ENCODE measurements around the gene C18orf54. TPM values are rescaled to one million over a fixed set of nuclear protein-coding genes. Genes with fewer than 3 reads are reported as not detected.

Gene C18orf54
- total RNA-seq, 4 donors from 2014 or later: 0.74 to 4.6 (median 0.95) TPM

DNA sequence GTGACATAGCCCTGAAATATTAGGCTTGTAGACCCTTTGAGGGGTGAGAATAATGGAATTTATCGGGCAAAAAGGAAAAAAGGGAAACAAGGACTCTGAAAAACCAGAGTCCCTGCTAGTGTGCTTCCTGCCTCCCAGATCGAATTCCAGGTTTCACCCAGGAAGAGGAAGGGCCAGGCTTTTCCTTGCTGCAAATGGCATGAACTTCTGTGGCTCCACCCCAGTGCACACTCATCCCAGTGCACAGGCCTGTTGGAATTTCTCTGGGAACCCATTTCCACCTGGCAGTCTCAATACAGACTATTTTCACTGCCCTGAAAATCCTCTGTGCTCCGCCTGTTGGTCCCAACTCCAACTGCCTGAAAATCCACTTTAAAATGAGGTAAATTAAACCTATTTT, 29.9 kb downstream of the C18orf54 start:
- ATAC-seq (ENCODE audit: low FRiP score): no peak
- TF ChIP-seq, protein P1, sequence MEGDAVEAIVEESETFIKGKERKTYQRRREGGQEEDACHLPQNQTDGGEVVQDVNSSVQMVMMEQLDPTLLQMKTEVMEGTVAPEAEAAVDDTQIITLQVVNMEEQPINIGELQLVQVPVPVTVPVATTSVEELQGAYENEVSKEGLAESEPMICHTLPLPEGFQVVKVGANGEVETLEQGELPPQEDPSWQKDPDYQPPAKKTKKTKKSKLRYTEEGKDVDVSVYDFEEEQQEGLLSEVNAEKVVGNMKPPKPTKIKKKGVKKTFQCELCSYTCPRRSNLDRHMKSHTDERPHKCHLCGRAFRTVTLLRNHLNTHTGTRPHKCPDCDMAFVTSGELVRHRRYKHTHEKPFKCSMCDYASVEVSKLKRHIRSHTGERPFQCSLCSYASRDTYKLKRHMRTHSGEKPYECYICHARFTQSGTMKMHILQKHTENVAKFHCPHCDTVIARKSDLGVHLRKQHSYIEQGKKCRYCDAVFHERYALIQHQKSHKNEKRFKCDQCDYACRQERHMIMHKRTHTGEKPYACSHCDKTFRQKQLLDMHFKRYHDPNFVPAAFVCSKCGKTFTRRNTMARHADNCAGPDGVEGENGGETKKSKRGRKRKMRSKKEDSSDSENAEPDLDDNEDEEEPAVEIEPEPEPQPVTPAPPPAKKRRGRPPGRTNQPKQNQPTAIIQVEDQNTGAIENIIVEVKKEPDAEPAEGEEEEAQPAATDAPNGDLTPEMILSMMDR (IDR thresholded peaks at IDR 0.05): no peak

DNA sequence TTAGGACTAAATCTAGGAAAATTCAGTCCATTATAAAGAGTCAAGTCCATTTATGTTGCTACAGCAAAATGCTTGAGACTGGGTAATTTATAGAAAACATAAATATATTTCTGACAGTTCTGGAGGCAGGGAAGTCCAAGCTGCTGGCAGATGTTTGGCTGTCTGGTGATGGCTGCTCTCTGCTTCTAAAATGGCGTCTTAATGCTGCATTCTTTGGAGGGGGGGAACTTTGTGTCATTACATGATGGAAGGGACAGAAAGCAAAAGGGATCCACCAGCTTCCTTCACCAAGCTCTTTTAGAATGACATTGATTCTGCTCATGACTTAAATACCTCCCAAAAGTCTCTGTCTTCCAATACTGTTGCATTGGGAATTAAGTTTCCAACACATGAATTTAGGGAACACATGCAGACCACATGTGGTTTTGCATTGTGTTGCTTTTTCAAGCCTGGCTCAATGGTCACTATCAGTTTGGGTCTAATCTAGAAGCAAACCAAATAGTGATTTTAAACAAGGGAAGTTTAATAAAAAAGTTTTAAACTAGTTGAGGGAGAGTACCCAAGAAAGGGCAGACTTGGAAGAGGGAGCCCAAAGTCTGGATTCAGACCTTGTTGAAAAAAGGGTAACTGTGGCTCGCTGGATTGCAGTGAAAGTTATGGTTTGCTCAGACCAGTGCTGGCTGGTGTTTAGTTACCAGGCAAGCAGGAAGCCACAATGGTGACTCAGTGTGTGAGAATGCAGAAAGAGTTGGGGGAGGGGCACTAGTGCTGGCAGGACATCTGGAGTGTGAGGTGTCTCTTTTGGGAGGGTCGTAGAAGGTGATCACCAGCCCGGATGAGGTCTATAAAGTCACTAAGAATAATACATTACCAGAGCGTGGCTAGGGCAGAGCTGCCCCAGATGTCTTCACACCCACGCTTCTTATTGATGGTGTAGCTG, 30.8 kb downstream of the C18orf54 start:
- DNase-seq (ENCODE audit: low spot score): no peak

More for the DNA sequence above, 29.9 kb downstream of the C18orf54 start:
- DNase-seq (ENCODE audit: low spot score): no peak

DNA sequence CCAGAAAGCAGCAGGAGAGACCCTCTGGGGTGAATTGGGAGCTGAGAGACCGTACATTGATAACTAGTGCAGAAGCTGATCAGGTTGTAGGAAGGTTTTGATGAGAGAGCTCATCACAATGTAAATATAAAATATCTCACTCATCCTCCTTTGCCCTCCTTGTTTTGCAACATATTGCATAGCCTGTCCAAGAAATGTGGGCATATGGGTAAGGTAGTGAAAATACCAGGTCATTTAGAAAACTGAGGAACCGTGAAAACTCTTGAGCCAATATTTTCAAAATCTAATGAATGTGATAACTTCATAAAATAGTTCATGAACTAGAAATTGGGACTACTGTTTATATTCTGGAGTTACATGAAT, 31.4 kb downstream of the C18orf54 start:
- ATAC-seq (ENCODE audit: low FRiP score): no peak
- DNase-seq (ENCODE audit: low spot score): no peak
- TF ChIP-seq, protein P1 (IDR thresholded peaks at IDR 0.05): no peak

More for the DNA sequence above, 30.8 kb downstream of the C18orf54 start:
- ATAC-seq (ENCODE audit: low FRiP score): peak; percentile 64
- TF ChIP-seq, protein P1 (IDR thresholded peaks at IDR 0.05): no peak

DNA sequence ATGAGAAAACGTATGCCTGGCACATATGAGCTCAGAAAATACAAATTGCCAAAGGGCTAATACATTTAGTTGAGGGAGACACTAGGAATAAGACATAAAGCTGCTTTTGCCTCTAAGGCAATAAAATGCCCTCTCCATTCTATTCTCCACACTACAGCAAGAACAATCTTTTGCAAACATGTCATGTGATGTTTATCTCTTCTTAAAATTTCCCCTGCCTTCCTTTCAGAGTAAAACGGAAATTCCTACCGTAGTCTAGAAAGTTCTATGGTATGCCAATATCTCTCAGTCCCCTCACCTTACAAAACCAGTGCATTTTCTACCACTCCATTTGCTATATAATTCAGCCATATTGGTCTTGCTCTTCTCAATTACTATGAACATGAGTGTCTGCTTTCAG, 33.1 kb downstream of the C18orf54 start:
- DNase-seq (ENCODE audit: low spot score) (no peak), ATAC-seq (ENCODE audit: low FRiP score) (no peak)
- TF ChIP-seq, protein P1 (IDR thresholded peaks at IDR 0.05): no peak

DNA sequence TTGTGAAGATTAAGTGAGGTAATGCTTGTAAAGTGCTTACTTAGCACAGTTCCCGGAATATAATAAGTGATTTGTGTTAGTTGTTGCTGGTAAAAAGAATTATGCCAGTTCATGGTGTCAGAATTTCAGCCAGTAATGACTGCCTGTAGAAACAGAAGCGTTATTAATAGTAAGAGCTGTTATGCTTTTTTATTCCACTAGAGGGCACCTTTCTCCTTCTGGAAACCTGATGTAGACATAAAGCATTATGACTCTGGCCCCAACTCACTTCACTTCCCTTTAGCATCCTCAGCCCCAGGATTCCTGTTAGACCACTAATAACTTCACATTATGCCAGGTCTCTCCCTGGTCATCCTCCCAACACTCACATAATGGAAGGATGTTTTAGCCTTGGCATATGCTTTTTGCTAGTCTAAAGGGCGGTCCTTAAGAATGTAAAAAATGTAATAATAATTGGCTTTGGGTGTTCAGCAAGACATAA, 34.9 kb downstream of the C18orf54 start:
- DNase-seq (ENCODE audit: low spot score) (no peak), ATAC-seq (ENCODE audit: low FRiP score) (no peak)
- TF ChIP-seq, protein P1 (IDR thresholded peaks at IDR 0.05): no peak

DNA sequence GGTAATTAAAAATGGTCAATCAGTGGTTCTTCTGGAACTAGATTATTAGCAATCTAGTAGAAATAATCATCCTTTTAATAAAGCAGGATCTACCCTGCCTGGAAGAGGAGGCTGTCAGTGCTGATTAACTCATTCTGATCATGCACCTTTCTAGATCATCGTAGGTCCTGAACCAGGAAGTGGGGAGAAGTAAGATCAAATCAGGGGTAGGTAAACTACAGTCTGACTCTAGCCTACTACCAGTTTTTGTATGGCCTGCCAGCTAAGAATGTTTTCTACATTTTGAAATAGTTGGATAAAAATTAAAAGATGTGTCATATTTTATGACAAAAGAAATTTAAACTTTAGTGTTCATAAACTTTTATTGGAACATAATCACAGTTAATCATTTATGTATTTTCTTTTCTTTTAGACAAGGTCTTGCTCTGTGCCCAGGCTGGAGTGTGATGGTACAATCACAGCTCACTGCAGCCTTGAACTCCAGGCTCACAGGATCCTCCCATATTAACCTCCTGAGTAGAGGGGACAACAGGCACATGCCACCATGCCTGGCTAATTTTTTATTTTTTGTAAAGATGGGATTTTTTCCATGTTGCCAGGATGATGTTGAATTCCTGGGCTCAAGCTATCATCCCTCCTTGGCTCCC, 36.1 kb downstream of the C18orf54 start:
- TF ChIP-seq, protein P1 (IDR thresholded peaks at IDR 0.05): no peak
- no peak for DNase-seq (ENCODE audit: low spot score)
- no peak for ATAC-seq (ENCODE audit: low FRiP score)
